A549 (cell line): ENCODE measurements around the gene MYADM. TPM values are rescaled to one million over a fixed set of nuclear protein-coding genes. Genes with fewer than 3 reads are reported as not detected.

Experiments
- ATAC-seq, 2 experiments: fragments of 200-7000 bp in 1 of 2; fragments of >200 bp in 1 of 2; cut with Nextera tagmentation in 1 of 2; cut with Tn5 transposase in 1 of 2; 3 replicates each; pipeline versions ENCODE4 v1.8.0 to v1.9.1; 2018 to 2020; ENCODE audit warnings: mild to moderate bottlenecking in 1 of 2, moderate library complexity in 1 of 2
- CTCF ChIA-PET: fragments of 300-600 bp; sonication (Branson Sonifier 250); formaldehyde crosslinking; extraction: SDS; loops from one replicate; lab custom pipeline; 2021; ENCODE audit warnings: antibody characterized with exemption, inconsistent platforms; lab: Yijun Ruan, JAX
- POLR2A ChIA-PET: fragments of 350-600 bp; formaldehyde crosslinking; extraction: SDS; loops from one replicate; lab custom pipeline; 2021; ENCODE audit warnings: antibody characterized with exemption, inconsistent platforms; lab: Yijun Ruan, JAX
- DNase-seq, 2 experiments: peaks; one replicate each; pipeline versions ENCODE4 v3.0.0 to v3.0.0-alpha.2; 2011 to 2016; ENCODE audit warnings: low read depth in 1 of 2, low spot score in 1 of 2
- FAIRE-seq: peaks from 2 replicates; lab custom pipeline; 2011; peaks lifted over from hg19 to GRCh38; lab: Jason Lieb, UNC
- H3K27ac ChIP-seq, 2 experiments: fragments of >200 bp; sonication (Bioruptor Twin); formaldehyde crosslinking; 3 replicates each; pipeline ENCODE4 v1.5.1; 2016 to 2017
- H3K4me1 ChIP-seq: fragments of >200 bp; sonication (Bioruptor Twin); formaldehyde crosslinking; 3 replicates; pipeline ENCODE4 v1.6.1; 2016
- H3K4me2 ChIP-seq: fragments of >200 bp; sonication (Bioruptor Twin); formaldehyde crosslinking; 3 replicates; pipeline ENCODE4 v1.6.1; 2016
- H3K4me3 ChIP-seq: fragments of >200 bp; sonication (Bioruptor Twin); formaldehyde crosslinking; 3 replicates; pipeline ENCODE4 v1.5.1; 2016
- H3K9me3 ChIP-seq: fragments of >200 bp; sonication (Bioruptor Twin); formaldehyde crosslinking; 3 replicates; pipeline ENCODE4 v1.6.1; 2016
- CBX2 ChIP-seq: fragments of 200-600 bp; sonication (generic); IDR thresholded peaks from 2 replicates; pipeline ENCODE4 v1.6.1; 2016; ENCODE audit warnings: low read depth, mild to moderate bottlenecking, borderline replicate concordance
- CBX8 ChIP-seq: fragments of 200-600 bp; sonication (generic); IDR thresholded peaks from 2 replicates; pipeline ENCODE4 v1.6.1; 2016
- CEBPB ChIP-seq, 2 experiments: fragments of >200 bp in 1 of 2; sonication (Bioruptor Twin) in 1 of 2; formaldehyde crosslinking in 1 of 2; IDR thresholded peaks; 2 replicates each; pipeline ENCODE4 v1.6.1; 2012 to 2016
- CHD2 ChIP-seq: fragments of 150-350 bp; IDR thresholded peaks from 2 replicates; pipeline ENCODE4 v1.6.1; 2014; ENCODE audit warnings: low read length; ENCODE audit not compliant: partially characterized antibody
- CHD4 ChIP-seq: fragments of 200-600 bp; sonication (generic); IDR thresholded peaks from 2 replicates; pipeline ENCODE4 v1.6.1; 2016; ENCODE audit warnings: antibody characterized with exemption, mild to moderate bottlenecking, borderline replicate concordance
- E2F6 ChIP-seq: IDR thresholded peaks from 2 replicates; pipeline ENCODE4 v1.6.1; 2012; ENCODE audit warnings: low read depth, borderline replicate concordance
- EHMT2 ChIP-seq: fragments of 200-600 bp; sonication (generic); IDR thresholded peaks from 2 replicates; pipeline ENCODE4 v1.6.1; 2016; ENCODE audit warnings: antibody characterized with exemption, low read depth, mild to moderate bottlenecking, moderate library complexity
- ESRRA ChIP-seq: fragments of 150-350 bp; IDR thresholded peaks from 2 replicates; pipeline ENCODE4 v1.6.1; 2014; ENCODE audit warnings: mild to moderate bottlenecking, low read length, borderline replicate concordance
- FOSB ChIP-seq: fragments of 250-450 bp; sonication (Bioruptor Pico); IDR thresholded peaks from 2 replicates; pipeline ENCODE4 v1.5.0; 2020; ENCODE audit warnings: mild to moderate bottlenecking, moderate library complexity
- FOXS1 ChIP-seq: fragments of 250-450 bp; sonication (Bioruptor Pico); IDR thresholded peaks from 2 replicates; pipeline ENCODE4 v1.5.0; 2020; ENCODE audit warnings: mild to moderate bottlenecking, moderate library complexity
- HDAC2 ChIP-seq: fragments of 200-600 bp; sonication (generic); IDR thresholded peaks from 2 replicates; pipeline ENCODE4 v1.6.1; 2016
- HEYL ChIP-seq: fragments of 250-450 bp; sonication (Bioruptor Pico); IDR thresholded peaks from 2 replicates; pipeline ENCODE4 v1.8.0; 2021; ENCODE audit warnings: mild to moderate bottlenecking, moderate library complexity
- HMGXB4 ChIP-seq: fragments of 250-450 bp; sonication (Bioruptor Pico); IDR thresholded peaks from 2 replicates; pipeline ENCODE4 v1.5.0; 2021; ENCODE audit warnings: mild to moderate bottlenecking, moderate library complexity, borderline replicate concordance
- HOXA7 ChIP-seq: fragments of 250-450 bp; sonication (Bioruptor Pico); IDR thresholded peaks from 2 replicates; pipeline ENCODE4 v1.5.0; 2020; ENCODE audit warnings: mild to moderate bottlenecking, moderate library complexity
- HOXB13 ChIP-seq: fragments of 250-450 bp; sonication (Bioruptor Pico); IDR thresholded peaks from 2 replicates; pipeline ENCODE4 v1.5.0; 2020; ENCODE audit warnings: low read depth, mild to moderate bottlenecking, moderate library complexity
- JUN ChIP-seq, 2 experiments: fragments of >200 bp; sonication (Bioruptor Twin); formaldehyde crosslinking; IDR thresholded peaks; 2 replicates in 1 of 2; 3 replicates in 1 of 2; pipeline ENCODE4 v1.6.1; 2016 to 2017
- KDM1A ChIP-seq: fragments of 200-600 bp; sonication (generic); IDR thresholded peaks from 2 replicates; pipeline ENCODE4 v1.6.1; 2016; ENCODE audit warnings: low read depth, mild to moderate bottlenecking
- MAFK ChIP-seq: fragments of 450-650 bp; IDR thresholded peaks from 2 replicates; pipeline ENCODE4 v1.6.1; 2014; ENCODE audit not compliant: partially characterized antibody
- NFE2L2 ChIP-seq: fragments of 150-350 bp; conservative IDR thresholded peaks from 2 replicates; pipeline ENCODE4 v1.6.1; 2014; ENCODE audit warnings: low read length
- POLR2A ChIP-seq: IDR thresholded peaks from 2 replicates; pipeline ENCODE4 v1.6.1; 2012; ENCODE audit warnings: mild to moderate bottlenecking, low read length
- POLR2AphosphoS2 ChIP-seq: conservative IDR thresholded peaks from 2 replicates; pipeline ENCODE4 v1.6.1; 2012; ENCODE audit warnings: low read length, improper control_type of control experiment, inconsistent platforms
- RAD21 ChIP-seq, 2 experiments: fragments of >200 bp in 1 of 2; sonication (Bioruptor Twin) in 1 of 2; formaldehyde crosslinking in 1 of 2; IDR thresholded peaks in 1 of 2; conservative IDR thresholded peaks in 1 of 2; 2 replicates in 1 of 2; 3 replicates in 1 of 2; pipeline ENCODE4 v1.6.1; 2012 to 2018; ENCODE audit warnings: inconsistent platforms in 1 of 2
- RNF2 ChIP-seq: fragments of 200-600 bp; sonication (generic); IDR thresholded peaks from 2 replicates; pipeline ENCODE4 v1.6.1; 2016; ENCODE audit warnings: low read depth, mild to moderate bottlenecking, antibody characterized with exemption, moderate library complexity, borderline replicate concordance
- SMC3 ChIP-seq: fragments of >200 bp; sonication (Bioruptor Twin); formaldehyde crosslinking; IDR thresholded peaks from 3 replicates; pipeline ENCODE4 v1.6.1; 2018; ENCODE audit warnings: inconsistent platforms
- TFCP2L1 ChIP-seq: fragments of 250-450 bp; sonication (Bioruptor Pico); IDR thresholded peaks from 2 replicates; pipeline ENCODE4 v1.5.0; 2021; ENCODE audit warnings: mild to moderate bottlenecking
- ZC3H11A ChIP-seq: fragments of 450-650 bp; IDR thresholded peaks from 2 replicates; pipeline ENCODE4 v1.6.1; 2014; ENCODE audit warnings: antibody characterized with exemption, mild to moderate bottlenecking
- ZSCAN20 ChIP-seq: fragments of 250-450 bp; sonication (Bioruptor Pico); IDR thresholded peaks from 2 replicates; pipeline ENCODE4 v1.8.0; 2022; ENCODE audit warnings: mild to moderate bottlenecking, moderate library complexity
- WGBS: methylation state at CpG from one replicate; pipeline ENCODE4 v1.1.6; 2017; ENCODE audit errors: missing lambda C conversion rate; 5-methylcytosine and 5-hydroxymethylcytosine counted together
- polyA minus RNA-seq: library from RNA; depleted of rRNA, polyadenylated mRNA; stranded (reverse); fragments of >200 nt; gene quantifications from 2 replicates; pipeline ENCODE4 v1.2.3, GENCODE V29; 2011; rRNA and poly(A)+ RNA removed
- polyA plus RNA-seq, 4 experiments: library from polyadenylated mRNA; depleted of rRNA in 3 of 4; stranded (reverse); fragments of >200 nt; fragmentation: RNase III in 1 of 4; extraction: RNeasy Plus Mini Kit Qiagen cat#74134 plus additional on column Dnase treatment in 1 of 4; gene quantifications; 2 replicates in 3 of 4; 3 replicates in 1 of 4; pipeline ENCODE4 v1.2.3, GENCODE V29; 2011 to 2017
- TF ChIP-seq, protein P1 (sequence below): fragments of 150-350 bp; IDR thresholded peaks from 2 replicates; pipeline ENCODE4 v1.6.1; 2014; ENCODE audit warnings: low read depth, mild to moderate bottlenecking, low read length
- TF ChIP-seq, protein P2 (sequence below): fragments of 450-650 bp; IDR thresholded peaks from 2 replicates; pipeline ENCODE4 v1.6.1; 2014; ENCODE audit warnings: antibody characterized with exemption
- TF ChIP-seq, protein P3 (sequence below): fragments of >200 bp; sonication (Bioruptor Twin); formaldehyde crosslinking; IDR thresholded peaks from 3 replicates; pipeline ENCODE4 v1.5.1; 2016
- TF ChIP-seq, protein P4 (sequence below): IDR thresholded peaks from 2 replicates; pipeline ENCODE4 v1.6.1; 2012
- TF ChIP-seq, protein P5 (sequence below): fragments of >200 bp; sonication (Bioruptor Twin); formaldehyde crosslinking; IDR thresholded peaks from 3 replicates; pipeline ENCODE4 v1.6.1; 2016

The MYADM gene
- polyA plus RNA-seq (2011; rRNA removed) (37.7 and 56.1 TPM in 2 replicates), polyA plus RNA-seq (2017; fragmentation: RNase III; extraction: RNeasy Plus Mini Kit Qiagen cat#74134 plus additional on column Dnase treatment) (90.4 to 103 TPM (median 90.7 TPM) in 3 replicates), polyA minus RNA-seq (50.8 and 63.0 TPM in 2 replicates)
- polyA plus RNA-seq (2012; cell fraction: cytosol; rRNA removed) = 83.9 and 158 TPM in 2 replicates
- 385 and 422 TPM in 2 replicates for polyA plus RNA-seq (2012; cell fraction: nucleus; rRNA removed)

GRCh38 chr19:53867225-53868090 is at the start of gene MYADM:
Gene MYADM, plus strand, starts transcription at chr19:53867883. Its CDS starts 5,647 bp downstream, at chr19:53873530.
- FAIRE-seq (no peak), ATAC-seq (peak; percentile 48 to 57), DNase-seq (peak; percentile 99 to 100)
- WGBS = under 1% methylated on average over 17 of the region's 37 CpGs
- peak within 1 kb of the TSS; percentile 93 for H3K4me2 ChIP-seq
- ChIA-PET CTCF (interaction anchor here (0.6 to 3.6 kb wide), 9 partner anchors 10 to 231 kb away, joined by 3 to 22 read pairs (median 10); partner anchors contain the start of gene PRKCG), POLR2A (interaction anchor here (0.7 to 4.2 kb wide), 16 partner anchors 8 to 322 kb away, joined by 4 to 54 read pairs (median 10); partner anchors contain the start of genes CNOT3, MBOAT7, PRKCG and PRPF31)
- H3K4me3 ChIP-seq = peak within 1 kb of the TSS; percentile 69
- H3K4me1 ChIP-seq = peaks cover 34% of the 10 kb centered on the region
- H3K9me3 ChIP-seq = no peaks in the 10 kb centered on the region
- H3K27ac ChIP-seq = peak within 1 kb of the TSS; percentile 94
- TF ChIP-seq TFCP2L1 (CRISPR knock-in tag) (peak; percentile 96), HEYL (CRISPR knock-in tag) (no peak), RNF2 (no peak), HOXA7 (peak; percentile 82), HDAC2 (no peak), CEBPB (IDR thresholded peaks at IDR 0.05) (no peak), JUN (IDR thresholded peaks at IDR 0.05) (peak in 1 of 2 experiments; percentile 69; a peak in 4 of 5 replicates), HMGXB4 (CRISPR knock-in tag) (no peak), CBX2 (no peak), FOXS1 (CRISPR knock-in tag) (no peak), POLR2AphosphoS2 (peak; percentile 95), EHMT2 (no peak), NFE2L2 (no peak), POLR2A (peak; percentile 66), KDM1A (no peak), CHD4 (no peak), ZSCAN20 (CRISPR knock-in tag) (no peak), RAD21 (conservative IDR thresholded peaks at IDR 0.05 in 1 of 2, IDR thresholded peaks at IDR 0.05 in 1 of 2) (no peak), CHD2 (peak; percentile 7), ESRRA (no peak), FOSB (CRISPR knock-in tag) (peak; percentile 76), ZC3H11A (no peak), MAFK (no peak), CBX8 (no peak), SMC3 (no peak), HOXB13 (CRISPR knock-in tag) (no peak), E2F6 (no peak)
- TF ChIP-seq, protein P1, sequence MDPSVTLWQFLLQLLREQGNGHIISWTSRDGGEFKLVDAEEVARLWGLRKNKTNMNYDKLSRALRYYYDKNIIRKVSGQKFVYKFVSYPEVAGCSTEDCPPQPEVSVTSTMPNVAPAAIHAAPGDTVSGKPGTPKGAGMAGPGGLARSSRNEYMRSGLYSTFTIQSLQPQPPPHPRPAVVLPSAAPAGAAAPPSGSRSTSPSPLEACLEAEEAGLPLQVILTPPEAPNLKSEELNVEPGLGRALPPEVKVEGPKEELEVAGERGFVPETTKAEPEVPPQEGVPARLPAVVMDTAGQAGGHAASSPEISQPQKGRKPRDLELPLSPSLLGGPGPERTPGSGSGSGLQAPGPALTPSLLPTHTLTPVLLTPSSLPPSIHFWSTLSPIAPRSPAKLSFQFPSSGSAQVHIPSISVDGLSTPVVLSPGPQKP = no peak
- TF ChIP-seq, protein P2, sequence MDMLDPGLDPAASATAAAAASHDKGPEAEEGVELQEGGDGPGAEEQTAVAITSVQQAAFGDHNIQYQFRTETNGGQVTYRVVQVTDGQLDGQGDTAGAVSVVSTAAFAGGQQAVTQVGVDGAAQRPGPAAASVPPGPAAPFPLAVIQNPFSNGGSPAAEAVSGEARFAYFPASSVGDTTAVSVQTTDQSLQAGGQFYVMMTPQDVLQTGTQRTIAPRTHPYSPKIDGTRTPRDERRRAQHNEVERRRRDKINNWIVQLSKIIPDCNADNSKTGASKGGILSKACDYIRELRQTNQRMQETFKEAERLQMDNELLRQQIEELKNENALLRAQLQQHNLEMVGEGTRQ = no peak
- TF ChIP-seq, protein P3, sequence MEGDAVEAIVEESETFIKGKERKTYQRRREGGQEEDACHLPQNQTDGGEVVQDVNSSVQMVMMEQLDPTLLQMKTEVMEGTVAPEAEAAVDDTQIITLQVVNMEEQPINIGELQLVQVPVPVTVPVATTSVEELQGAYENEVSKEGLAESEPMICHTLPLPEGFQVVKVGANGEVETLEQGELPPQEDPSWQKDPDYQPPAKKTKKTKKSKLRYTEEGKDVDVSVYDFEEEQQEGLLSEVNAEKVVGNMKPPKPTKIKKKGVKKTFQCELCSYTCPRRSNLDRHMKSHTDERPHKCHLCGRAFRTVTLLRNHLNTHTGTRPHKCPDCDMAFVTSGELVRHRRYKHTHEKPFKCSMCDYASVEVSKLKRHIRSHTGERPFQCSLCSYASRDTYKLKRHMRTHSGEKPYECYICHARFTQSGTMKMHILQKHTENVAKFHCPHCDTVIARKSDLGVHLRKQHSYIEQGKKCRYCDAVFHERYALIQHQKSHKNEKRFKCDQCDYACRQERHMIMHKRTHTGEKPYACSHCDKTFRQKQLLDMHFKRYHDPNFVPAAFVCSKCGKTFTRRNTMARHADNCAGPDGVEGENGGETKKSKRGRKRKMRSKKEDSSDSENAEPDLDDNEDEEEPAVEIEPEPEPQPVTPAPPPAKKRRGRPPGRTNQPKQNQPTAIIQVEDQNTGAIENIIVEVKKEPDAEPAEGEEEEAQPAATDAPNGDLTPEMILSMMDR = no peak
- TF ChIP-seq, protein P4, sequence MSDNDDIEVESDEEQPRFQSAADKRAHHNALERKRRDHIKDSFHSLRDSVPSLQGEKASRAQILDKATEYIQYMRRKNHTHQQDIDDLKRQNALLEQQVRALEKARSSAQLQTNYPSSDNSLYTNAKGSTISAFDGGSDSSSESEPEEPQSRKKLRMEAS = peak; percentile 73
- TF ChIP-seq, protein P5, sequence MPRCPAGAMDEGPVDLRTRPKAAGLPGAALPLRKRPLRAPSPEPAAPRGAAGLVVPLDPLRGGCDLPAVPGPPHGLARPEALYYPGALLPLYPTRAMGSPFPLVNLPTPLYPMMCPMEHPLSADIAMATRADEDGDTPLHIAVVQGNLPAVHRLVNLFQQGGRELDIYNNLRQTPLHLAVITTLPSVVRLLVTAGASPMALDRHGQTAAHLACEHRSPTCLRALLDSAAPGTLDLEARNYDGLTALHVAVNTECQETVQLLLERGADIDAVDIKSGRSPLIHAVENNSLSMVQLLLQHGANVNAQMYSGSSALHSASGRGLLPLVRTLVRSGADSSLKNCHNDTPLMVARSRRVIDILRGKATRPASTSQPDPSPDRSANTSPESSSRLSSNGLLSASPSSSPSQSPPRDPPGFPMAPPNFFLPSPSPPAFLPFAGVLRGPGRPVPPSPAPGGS = peak; percentile 69; the same call in 2 of the 3 replicates
